Measurements from ENCODE around the gene MAEL. TPM values are rescaled to one million over a fixed set of nuclear protein-coding genes. Genes with fewer than 3 reads are reported as not detected.

The MAEL gene
- total RNA-seq, 1 experiment from 2014 or later: not detected

DNA sequence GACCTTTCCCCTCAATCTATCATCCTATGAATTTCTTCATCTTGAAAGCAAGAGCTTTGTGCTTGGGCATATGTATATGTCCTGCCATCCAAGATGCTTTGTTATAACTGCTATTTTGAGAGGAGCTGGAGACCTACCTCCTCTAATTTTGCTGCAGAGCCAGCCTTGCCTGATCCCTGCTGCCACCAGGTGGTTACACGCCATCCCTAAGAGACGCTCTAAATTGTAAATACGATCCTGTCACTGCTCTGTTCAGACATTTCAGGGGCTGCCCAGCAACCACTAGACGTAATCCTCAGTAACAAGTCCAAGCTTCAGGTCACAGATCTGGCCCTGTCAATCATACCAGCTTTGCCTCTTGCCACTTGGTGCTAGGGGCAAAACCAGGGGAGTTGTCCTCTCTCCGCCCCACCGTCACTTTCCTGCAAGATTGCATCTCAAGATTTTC lies 68.2 kb downstream of the MAEL start:
- no peak for DNase-seq (ENCODE audit: low read depth, low spot score)
- H3K27me3 ChIP-seq (ENCODE audit: control insufficient read depth, insufficient read depth, low read length): no peaks in the 10 kb centered on the region
- H3K9me3 ChIP-seq (ENCODE audit: control insufficient read depth, insufficient read depth, low read depth, low read length): no peaks in the 10 kb centered on the region
- peak; percentile 86 for TF ChIP-seq CTCF (IDR thresholded peaks at IDR 0.05)
- no peak for TF ChIP-seq TCF7L2 (IDR thresholded peaks at IDR 0.05; ENCODE audit: low read depth, low read length)
- intact Hi-C loops (cut with micrococcal nuclease; ENCODE audit: unreplicated experiment) (no loop called here), in situ Hi-C loops (cut with HindIII; ENCODE audit: low pct_unique_long_range_greater_than_20kb, low sequenced_read_pairs) (no loop called here)
- no peak overlapping the region for H3K27ac ChIP-seq (ENCODE audit: low read length)
- ATAC-seq: peak; percentile 90
- CTCF ChIA-PET: interaction anchor here (0.5 to 3.2 kb wide), 8 partner anchors 66 to 482 kb away, joined by 3 to 61 read pairs (median 3); no protein-coding TSS in a partner anchor
- POLR2A ChIA-PET: no interaction called here
- H3K36me3 ChIP-seq (ENCODE audit: control insufficient read depth, insufficient read depth, low read length): no peaks in the 10 kb centered on the region
- no peaks in the 10 kb centered on the region for H3K4me1 ChIP-seq (ENCODE audit: control insufficient read depth, insufficient read depth, low read length)
- H3K4me3 ChIP-seq (ENCODE audit: low read depth in 2 of 2, low read length in 2 of 2): no peak overlapping the region
- no TSS peak for BruUV-seq (replicated peaks)

GRCh38 chr1:167059045-167059808 lies 70.1 kb downstream of the MAEL start:
- CTCF ChIA-PET: interaction anchor here (0.5 to 3.2 kb wide), 12 partner anchors 9 to 410 kb away, joined by 3 to 61 read pairs (median 5); partner anchors contain the start of genes POGK and TADA1
- H3K4me1 ChIP-seq (ENCODE audit: control insufficient read depth, insufficient read depth, low read length): no peaks in the 10 kb centered on the region
- no peaks in the 10 kb centered on the region for H3K9me3 ChIP-seq (ENCODE audit: control insufficient read depth, insufficient read depth, low read depth, low read length)
- DNase-seq (ENCODE audit: low read depth, low spot score) (no peak), ATAC-seq (peak; percentile 64)
- peak overlapping the region; percentile 40; the same call in 1 of the 2 replicates for H3K27ac ChIP-seq (ENCODE audit: low read length)
- no peaks in the 10 kb centered on the region for H3K27me3 ChIP-seq (ENCODE audit: control insufficient read depth, insufficient read depth, low read length)
- POLR2A ChIA-PET: no interaction called here
- intact Hi-C loops (cut with micrococcal nuclease; ENCODE audit: unreplicated experiment) (loop anchor here (1.0 kb wide), 1 partner anchor 149 kb away; no protein-coding TSS in a partner anchor), in situ Hi-C loops (cut with HindIII; ENCODE audit: low pct_unique_long_range_greater_than_20kb, low sequenced_read_pairs) (no loop called here)
- H3K36me3 ChIP-seq (ENCODE audit: control insufficient read depth, insufficient read depth, low read length): no peaks in the 10 kb centered on the region
- 0 out of 4 replicates have a peak overlapping the region, but pooled peaks of 1 of the 2 experiments have one; percentile 16 for H3K4me3 ChIP-seq (ENCODE audit: low read depth in 2 of 2, low read length in 2 of 2)
- no TSS peak for BruUV-seq (replicated peaks)
- TF ChIP-seq CTCF (IDR thresholded peaks at IDR 0.05): peak; percentile 95
- no peak for TF ChIP-seq TCF7L2 (IDR thresholded peaks at IDR 0.05; ENCODE audit: low read depth, low read length)
- no peak for TF ChIP-seq SIN3A (IDR thresholded peaks at IDR 0.05; ENCODE audit: borderline replicate concordance, insufficient read depth, low read depth, low read length)
- TF ChIP-seq, protein P1, sequence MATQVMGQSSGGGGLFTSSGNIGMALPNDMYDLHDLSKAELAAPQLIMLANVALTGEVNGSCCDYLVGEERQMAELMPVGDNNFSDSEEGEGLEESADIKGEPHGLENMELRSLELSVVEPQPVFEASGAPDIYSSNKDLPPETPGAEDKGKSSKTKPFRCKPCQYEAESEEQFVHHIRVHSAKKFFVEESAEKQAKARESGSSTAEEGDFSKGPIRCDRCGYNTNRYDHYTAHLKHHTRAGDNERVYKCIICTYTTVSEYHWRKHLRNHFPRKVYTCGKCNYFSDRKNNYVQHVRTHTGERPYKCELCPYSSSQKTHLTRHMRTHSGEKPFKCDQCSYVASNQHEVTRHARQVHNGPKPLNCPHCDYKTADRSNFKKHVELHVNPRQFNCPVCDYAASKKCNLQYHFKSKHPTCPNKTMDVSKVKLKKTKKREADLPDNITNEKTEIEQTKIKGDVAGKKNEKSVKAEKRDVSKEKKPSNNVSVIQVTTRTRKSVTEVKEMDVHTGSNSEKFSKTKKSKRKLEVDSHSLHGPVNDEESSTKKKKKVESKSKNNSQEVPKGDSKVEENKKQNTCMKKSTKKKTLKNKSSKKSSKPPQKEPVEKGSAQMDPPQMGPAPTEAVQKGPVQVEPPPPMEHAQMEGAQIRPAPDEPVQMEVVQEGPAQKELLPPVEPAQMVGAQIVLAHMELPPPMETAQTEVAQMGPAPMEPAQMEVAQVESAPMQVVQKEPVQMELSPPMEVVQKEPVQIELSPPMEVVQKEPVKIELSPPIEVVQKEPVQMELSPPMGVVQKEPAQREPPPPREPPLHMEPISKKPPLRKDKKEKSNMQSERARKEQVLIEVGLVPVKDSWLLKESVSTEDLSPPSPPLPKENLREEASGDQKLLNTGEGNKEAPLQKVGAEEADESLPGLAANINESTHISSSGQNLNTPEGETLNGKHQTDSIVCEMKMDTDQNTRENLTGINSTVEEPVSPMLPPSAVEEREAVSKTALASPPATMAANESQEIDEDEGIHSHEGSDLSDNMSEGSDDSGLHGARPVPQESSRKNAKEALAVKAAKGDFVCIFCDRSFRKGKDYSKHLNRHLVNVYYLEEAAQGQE (IDR thresholded peaks at IDR 0.05; ENCODE audit: insufficient read depth in 1 of 2, low read depth in 2 of 2, low read length in 1 of 2): no peak
- no peak for TF ChIP-seq POLR2AphosphoS5 (IDR thresholded peaks at IDR 0.05; ENCODE audit: low read depth, low read length)

Measured in Panc1 (cell line).